ENCODE data around the gene CTSE. TPM values are rescaled to one million over a fixed set of nuclear protein-coding genes. Genes with fewer than 3 reads are reported as not detected.

CTSE gene
- total RNA-seq, 1 experiment from 2014 or later = not detected

DNA sequence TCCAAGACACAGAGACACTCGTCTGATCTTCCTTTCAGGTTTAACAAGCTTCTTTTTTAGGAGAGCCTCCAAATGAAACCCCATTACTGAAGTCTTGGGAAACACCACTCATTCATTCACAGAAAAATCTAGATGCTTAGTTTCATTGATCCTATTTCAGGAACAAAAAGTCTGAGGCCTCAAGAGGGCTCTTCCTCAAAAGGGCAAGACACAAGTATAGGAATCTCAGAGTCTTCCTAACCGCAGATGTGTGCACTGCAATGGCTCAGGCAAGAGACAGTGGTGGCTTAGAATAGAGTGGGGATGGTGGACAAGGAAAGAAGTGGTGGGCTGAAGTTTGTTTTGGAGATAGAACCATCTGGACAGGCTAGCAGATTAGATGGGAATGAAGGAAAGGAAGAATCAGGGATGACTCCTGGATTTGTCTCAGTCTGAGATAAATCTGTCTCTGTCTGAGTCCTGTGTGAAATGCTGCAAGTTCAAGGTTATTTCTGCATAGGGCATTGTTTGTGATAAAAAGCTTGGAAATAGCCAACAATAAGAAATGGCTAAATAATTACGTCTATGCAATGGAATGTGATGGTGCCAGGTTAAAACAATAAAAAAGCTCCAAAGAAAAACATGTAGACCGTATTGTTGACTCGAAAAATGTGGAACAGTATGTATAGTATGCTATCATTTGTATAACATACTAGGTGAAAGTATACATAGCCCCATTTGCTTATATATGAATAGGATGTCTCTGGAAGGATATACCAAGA lies 8.9 kb upstream of the CTSE start:
- BruUV-seq (replicated peaks) = no TSS peak
- intact Hi-C loops (cut with micrococcal nuclease; ENCODE audit: unreplicated experiment) = no loop called here

DNA sequence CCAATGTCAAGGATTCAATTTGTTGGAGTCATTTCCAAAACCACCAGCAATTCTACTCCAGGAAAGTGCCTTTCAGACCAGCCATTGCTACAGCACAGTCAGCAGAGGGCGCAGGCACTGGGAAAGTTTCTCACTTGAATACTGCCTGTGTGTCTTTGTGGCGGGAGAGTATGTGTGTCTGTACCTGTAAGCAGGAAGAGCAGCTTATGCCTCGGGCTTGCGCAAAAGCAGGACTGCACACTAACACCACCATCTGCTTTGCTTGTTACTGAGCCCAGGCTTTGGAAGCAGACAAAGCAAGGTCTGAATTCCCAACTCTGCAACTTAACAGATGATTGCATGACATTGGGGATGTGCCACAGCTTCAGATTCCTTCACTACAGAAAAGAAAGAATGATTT lies 7.0 kb upstream of the CTSE start:
- Histone ChIP-seq H3K4me1 (ENCODE audit: control insufficient read depth, insufficient read depth, low read length) (no peaks in the 10 kb centered on the region), H3K27ac (ENCODE audit: low read length) (no peak overlapping the region), H3K27me3 (ENCODE audit: control insufficient read depth, insufficient read depth, low read length) (peaks cover 29% of the 10 kb centered on the region), H3K4me3 (ENCODE audit: low read depth in 2 of 2, low read length in 2 of 2) (no peak overlapping the region), H3K36me3 (ENCODE audit: control insufficient read depth, insufficient read depth, low read length) (no peaks in the 10 kb centered on the region), H3K9me3 (ENCODE audit: control insufficient read depth, insufficient read depth, low read depth, low read length) (no peaks in the 10 kb centered on the region)
- intact Hi-C loops (cut with micrococcal nuclease; ENCODE audit: unreplicated experiment) (loop anchor here (1.0 kb wide), 1 partner anchor 76 kb away; no protein-coding TSS in a partner anchor), in situ Hi-C loops (cut with HindIII; ENCODE audit: low pct_unique_long_range_greater_than_20kb, low sequenced_read_pairs) (no loop called here)
- ChIA-PET POLR2A (no interaction called here), CTCF (interaction anchor here (0.6 to 1.9 kb wide), 2 partner anchors 58 to 75 kb away, joined by 4 to 9 read pairs; no protein-coding TSS in a partner anchor)
- BruUV-seq (replicated peaks) = no TSS peak
- peak; percentile 58 for DNase-seq (ENCODE audit: low read depth, low spot score)
- TF ChIP-seq, protein P1, sequence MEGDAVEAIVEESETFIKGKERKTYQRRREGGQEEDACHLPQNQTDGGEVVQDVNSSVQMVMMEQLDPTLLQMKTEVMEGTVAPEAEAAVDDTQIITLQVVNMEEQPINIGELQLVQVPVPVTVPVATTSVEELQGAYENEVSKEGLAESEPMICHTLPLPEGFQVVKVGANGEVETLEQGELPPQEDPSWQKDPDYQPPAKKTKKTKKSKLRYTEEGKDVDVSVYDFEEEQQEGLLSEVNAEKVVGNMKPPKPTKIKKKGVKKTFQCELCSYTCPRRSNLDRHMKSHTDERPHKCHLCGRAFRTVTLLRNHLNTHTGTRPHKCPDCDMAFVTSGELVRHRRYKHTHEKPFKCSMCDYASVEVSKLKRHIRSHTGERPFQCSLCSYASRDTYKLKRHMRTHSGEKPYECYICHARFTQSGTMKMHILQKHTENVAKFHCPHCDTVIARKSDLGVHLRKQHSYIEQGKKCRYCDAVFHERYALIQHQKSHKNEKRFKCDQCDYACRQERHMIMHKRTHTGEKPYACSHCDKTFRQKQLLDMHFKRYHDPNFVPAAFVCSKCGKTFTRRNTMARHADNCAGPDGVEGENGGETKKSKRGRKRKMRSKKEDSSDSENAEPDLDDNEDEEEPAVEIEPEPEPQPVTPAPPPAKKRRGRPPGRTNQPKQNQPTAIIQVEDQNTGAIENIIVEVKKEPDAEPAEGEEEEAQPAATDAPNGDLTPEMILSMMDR (IDR thresholded peaks at IDR 0.05) = peak; percentile 91
- TF ChIP-seq POLR2AphosphoS5 (IDR thresholded peaks at IDR 0.05; ENCODE audit: low read depth, low read length) (no peak), SIN3A (IDR thresholded peaks at IDR 0.05; ENCODE audit: borderline replicate concordance, insufficient read depth, low read depth, low read length) (no peak), TCF7L2 (IDR thresholded peaks at IDR 0.05; ENCODE audit: low read depth, low read length) (no peak)
- TF ChIP-seq, protein P2, sequence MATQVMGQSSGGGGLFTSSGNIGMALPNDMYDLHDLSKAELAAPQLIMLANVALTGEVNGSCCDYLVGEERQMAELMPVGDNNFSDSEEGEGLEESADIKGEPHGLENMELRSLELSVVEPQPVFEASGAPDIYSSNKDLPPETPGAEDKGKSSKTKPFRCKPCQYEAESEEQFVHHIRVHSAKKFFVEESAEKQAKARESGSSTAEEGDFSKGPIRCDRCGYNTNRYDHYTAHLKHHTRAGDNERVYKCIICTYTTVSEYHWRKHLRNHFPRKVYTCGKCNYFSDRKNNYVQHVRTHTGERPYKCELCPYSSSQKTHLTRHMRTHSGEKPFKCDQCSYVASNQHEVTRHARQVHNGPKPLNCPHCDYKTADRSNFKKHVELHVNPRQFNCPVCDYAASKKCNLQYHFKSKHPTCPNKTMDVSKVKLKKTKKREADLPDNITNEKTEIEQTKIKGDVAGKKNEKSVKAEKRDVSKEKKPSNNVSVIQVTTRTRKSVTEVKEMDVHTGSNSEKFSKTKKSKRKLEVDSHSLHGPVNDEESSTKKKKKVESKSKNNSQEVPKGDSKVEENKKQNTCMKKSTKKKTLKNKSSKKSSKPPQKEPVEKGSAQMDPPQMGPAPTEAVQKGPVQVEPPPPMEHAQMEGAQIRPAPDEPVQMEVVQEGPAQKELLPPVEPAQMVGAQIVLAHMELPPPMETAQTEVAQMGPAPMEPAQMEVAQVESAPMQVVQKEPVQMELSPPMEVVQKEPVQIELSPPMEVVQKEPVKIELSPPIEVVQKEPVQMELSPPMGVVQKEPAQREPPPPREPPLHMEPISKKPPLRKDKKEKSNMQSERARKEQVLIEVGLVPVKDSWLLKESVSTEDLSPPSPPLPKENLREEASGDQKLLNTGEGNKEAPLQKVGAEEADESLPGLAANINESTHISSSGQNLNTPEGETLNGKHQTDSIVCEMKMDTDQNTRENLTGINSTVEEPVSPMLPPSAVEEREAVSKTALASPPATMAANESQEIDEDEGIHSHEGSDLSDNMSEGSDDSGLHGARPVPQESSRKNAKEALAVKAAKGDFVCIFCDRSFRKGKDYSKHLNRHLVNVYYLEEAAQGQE (IDR thresholded peaks at IDR 0.05; ENCODE audit: insufficient read depth in 1 of 2, low read depth in 2 of 2, low read length in 1 of 2) = no peak
- ATAC-seq = peak; percentile 96

More for the DNA sequence above, 8.9 kb upstream of the CTSE start:
- in situ Hi-C loops (cut with HindIII; ENCODE audit: low pct_unique_long_range_greater_than_20kb, low sequenced_read_pairs) = no loop called here
- CTCF ChIA-PET = no interaction called here
- DNase-seq (ENCODE audit: low read depth, low spot score) = no peak
- Histone ChIP-seq H3K27ac (ENCODE audit: low read length) (no peak overlapping the region), H3K27me3 (ENCODE audit: control insufficient read depth, insufficient read depth, low read length) (peaks cover 29% of the 10 kb centered on the region), H3K9me3 (ENCODE audit: control insufficient read depth, insufficient read depth, low read depth, low read length) (no peaks in the 10 kb centered on the region), H3K4me1 (ENCODE audit: control insufficient read depth, insufficient read depth, low read length) (no peaks in the 10 kb centered on the region), H3K36me3 (ENCODE audit: control insufficient read depth, insufficient read depth, low read length) (no peaks in the 10 kb centered on the region), H3K4me3 (ENCODE audit: low read depth in 2 of 2, low read length in 2 of 2) (no peak overlapping the region)
- ATAC-seq = no peak
- POLR2A ChIA-PET = no interaction called here
- TF ChIP-seq TCF7L2 (IDR thresholded peaks at IDR 0.05; ENCODE audit: low read depth, low read length) = no peak
- TF ChIP-seq, protein P2 (IDR thresholded peaks at IDR 0.05; ENCODE audit: insufficient read depth in 1 of 2, low read depth in 2 of 2, low read length in 1 of 2) = no peak
- TF ChIP-seq SIN3A (IDR thresholded peaks at IDR 0.05; ENCODE audit: borderline replicate concordance, insufficient read depth, low read depth, low read length) = no peak
- TF ChIP-seq POLR2AphosphoS5 (IDR thresholded peaks at IDR 0.05; ENCODE audit: low read depth, low read length) = no peak
- TF ChIP-seq, protein P1 (IDR thresholded peaks at IDR 0.05) = no peak

Measured in Panc1 (cell line).